BLaER1 treated with 17β-estradiol and CSF1 and Interleukin-3, amounts not matched to agents 10 nM and 100 nM (cell line): ENCODE measurements around the gene CD36.
A peak's percentile ranks its signal among the peaks of the same experiment; 100 is the strongest.

Source experiments
- H3K27ac ChIP-seq, 11 experiments: shearing (Covaris generic); formaldehyde crosslinking; 2 replicates each; pipeline ENCODE4 v1.8.1; 2022
- H3K27me3 ChIP-seq, 11 experiments: shearing (Covaris generic); formaldehyde crosslinking; 2 replicates each; pipeline ENCODE4 v1.8.1; 2022
- H3K36me3 ChIP-seq, 11 experiments: shearing (Covaris generic); formaldehyde crosslinking; 2 replicates each; pipeline ENCODE4 v1.8.1; 2022
- H3K4me1 ChIP-seq, 10 experiments: shearing (Covaris generic); formaldehyde crosslinking; 2 replicates each; pipeline ENCODE4 v1.8.1; 2022
- H3K4me2 ChIP-seq, 11 experiments: shearing (Covaris generic); formaldehyde crosslinking; 2 replicates each; pipeline ENCODE4 v1.8.1; 2022
- H3K4me3 ChIP-seq, 10 experiments: shearing (Covaris generic); formaldehyde crosslinking; 2 replicates each; pipeline ENCODE4 v1.8.1; 2022
- H3K9ac ChIP-seq, 11 experiments: shearing (Covaris generic); formaldehyde crosslinking; 2 replicates each; pipeline ENCODE4 v1.8.1; 2022
- H3K9me3 ChIP-seq, 11 experiments: shearing (Covaris generic); formaldehyde crosslinking; replicated peaks in 1 of 11; 2 replicates each; pipeline ENCODE4 v1.8.1; 2022
- H4K20me1 ChIP-seq, 11 experiments: shearing (Covaris generic); formaldehyde crosslinking; 2 replicates each; pipeline ENCODE4 v1.8.1; 2022
- Cebpa-rat ChIP-seq, 11 experiments: shearing (Covaris generic); IDR thresholded peaks; 2 replicates each; pipeline ENCODE4 v1.8.1; 2022

Gene CD36

GRCh38 chr7:80619741-80620140 lies 18.7 kb upstream of the CD36 start:
- Histone ChIP-seq H3K9ac (no peak overlapping the region), H3K4me1 (peaks cover 0 to 68% (median 12%) of the 10 kb centered on the region in 10 experiments; a peak in 11 of 20 replicates), H3K27ac (peak overlapping the region in 2 of 11 experiments; percentile 0 to 5; a peak in 1 of 22 replicates), H3K4me2 (peak overlapping the region in 2 of 11 experiments; percentile 73 to 79; a peak in 5 of 22 replicates), H4K20me1 (no peaks in the 10 kb centered on the region), H3K4me3 (no peak overlapping the region), H3K36me3 (no peaks in the 10 kb centered on the region), H3K9me3 (peaks cover 0 to 14% (median 6%) of the 10 kb centered on the region in 11 experiments; a peak in 8 of 22 replicates), H3K27me3 (no peaks in the 10 kb centered on the region)
- TF ChIP-seq Cebpa-rat (IDR thresholded peaks at IDR 0.05): no peak

GRCh38 chr7:80622541-80622940 lies 15.9 kb upstream of the CD36 start:
- no peak for TF ChIP-seq Cebpa-rat (IDR thresholded peaks at IDR 0.05)
- H3K36me3 ChIP-seq: no peaks in the 10 kb centered on the region
- peak overlapping the region in 3 of 11 experiments; percentile 18 to 40 (median 24); a peak in 3 of 22 replicates for H3K27ac ChIP-seq
- no peaks in the 10 kb centered on the region for H4K20me1 ChIP-seq
- peaks cover 0 to 14% (median 6%) of the 10 kb centered on the region in 11 experiments; a peak in 8 of 22 replicates for H3K9me3 ChIP-seq
- H3K4me1 ChIP-seq: peaks cover 0 to 56% (median 12%) of the 10 kb centered on the region in 10 experiments; a peak in 11 of 20 replicates
- peak overlapping the region in 1 of 10 experiments; percentile 13; a peak in 1 of 20 replicates for H3K4me3 ChIP-seq
- no peak overlapping the region for H3K9ac ChIP-seq
- H3K4me2 ChIP-seq: peak overlapping the region in 7 of 11 experiments; percentile 10 to 66 (median 58); a peak in 11 of 22 replicates
- H3K27me3 ChIP-seq: no peaks in the 10 kb centered on the region

- Histone ChIP-seq H3K27me3 (no peaks in the 10 kb centered on the region), H3K9ac (no peak overlapping the region), H3K4me1 (peaks cover 0 to 44% (median 10%) of the 10 kb centered on the region in 10 experiments; a peak in 11 of 20 replicates), H3K4me3 (no peak overlapping the region), H4K20me1 (no peaks in the 10 kb centered on the region), H3K36me3 (no peaks in the 10 kb centered on the region), H3K27ac (no peak overlapping the region), H3K9me3 (peaks cover 0 to 13% (median 6%) of the 10 kb centered on the region in 11 experiments; a peak in 8 of 22 replicates), H3K4me2 (peak overlapping the region in 3 of 11 experiments; percentile 47 to 66 (median 60); a peak in 5 of 22 replicates)
- TF ChIP-seq Cebpa-rat (IDR thresholded peaks at IDR 0.05): no peak
Observed at GRCh38 chr7:80623503-80624252, 14.8 kb upstream of the CD36 start.

- Histone ChIP-seq H3K4me1 (peaks cover 0 to 34% (median 9%) of the 10 kb centered on the region in 10 experiments; a peak in 11 of 20 replicates), H3K4me3 (no peak overlapping the region), H3K9me3 (peaks cover 0 to 6% (median 0%) of the 10 kb centered on the region in 11 experiments; a peak in 1 of 22 replicates), H3K36me3 (no peaks in the 10 kb centered on the region), H3K4me2 (no peak overlapping the region), H3K9ac (no peak overlapping the region), H3K27me3 (0 out of 22 replicates have a peak, but pooled peaks cover 0 to 5% (median 0%) of the 10 kb centered on the region in 11 experiments), H3K27ac (no peak overlapping the region), H4K20me1 (no peaks in the 10 kb centered on the region)
- no peak for TF ChIP-seq Cebpa-rat (IDR thresholded peaks at IDR 0.05)
Observed at GRCh38 chr7:80624763-80625162, 13.7 kb upstream of the CD36 start.

GRCh38 chr7:80629023-80629422 lies 9.4 kb upstream of the CD36 start:
- Histone ChIP-seq H3K36me3 (no peaks in the 10 kb centered on the region), H3K4me1 (peaks cover 0 to 32% (median 7%) of the 10 kb centered on the region in 10 experiments; a peak in 10 of 20 replicates), H3K9me3 (peaks cover 0 to 3% (median 0%) of the 10 kb centered on the region in 11 experiments; a peak in 3 of 22 replicates), H3K27ac (no peak overlapping the region), H3K27me3 (0 out of 22 replicates have a peak, but pooled peaks cover 0 to 5% (median 0%) of the 10 kb centered on the region in 11 experiments), H4K20me1 (no peaks in the 10 kb centered on the region), H3K4me2 (no peak overlapping the region), H3K4me3 (no peak overlapping the region), H3K9ac (no peak overlapping the region)
- TF ChIP-seq Cebpa-rat (IDR thresholded peaks at IDR 0.05): no peak

GRCh38 chr7:80630608-80631405 lies 7.6 kb upstream of the CD36 start:
- Histone ChIP-seq H3K27ac (no peak overlapping the region), H3K4me3 (no peak overlapping the region), H3K36me3 (no peaks in the 10 kb centered on the region), H3K4me1 (peaks cover 0 to 47% (median 9%) of the 10 kb centered on the region in 10 experiments; a peak in 10 of 20 replicates), H3K4me2 (peak overlapping the region in 3 of 11 experiments; percentile 7 to 28 (median 16); a peak in 2 of 22 replicates), H3K27me3 (0 out of 22 replicates have a peak, but pooled peaks cover 0 to 5% (median 0%) of the 10 kb centered on the region in 11 experiments), H4K20me1 (no peaks in the 10 kb centered on the region), H3K9ac (no peak overlapping the region), H3K9me3 (peaks cover 0 to 14% (median 0%) of the 10 kb centered on the region in 11 experiments; a peak in 5 of 22 replicates)
- no peak for TF ChIP-seq Cebpa-rat (IDR thresholded peaks at IDR 0.05)

- TF ChIP-seq Cebpa-rat (IDR thresholded peaks at IDR 0.05): no peak
- H3K4me2 ChIP-seq: peak overlapping the region in 3 of 11 experiments; percentile 7 to 28 (median 16); a peak in 2 of 22 replicates
- H3K27ac ChIP-seq: no peak overlapping the region
- no peak overlapping the region for H3K4me3 ChIP-seq
- no peaks in the 10 kb centered on the region for H3K36me3 ChIP-seq
- H3K9ac ChIP-seq: no peak overlapping the region
- H3K27me3 ChIP-seq: 0 out of 22 replicates have a peak, but pooled peaks cover 0 to 5% (median 0%) of the 10 kb centered on the region in 11 experiments
- H3K4me1 ChIP-seq: peaks cover 0 to 53% (median 9%) of the 10 kb centered on the region in 10 experiments; a peak in 10 of 20 replicates
- H4K20me1 ChIP-seq: no peaks in the 10 kb centered on the region
- H3K9me3 ChIP-seq: peaks cover 0 to 18% (median 0%) of the 10 kb centered on the region in 11 experiments; a peak in 5 of 22 replicates
Observed at GRCh38 chr7:80631421-80631820, 7.0 kb upstream of the CD36 start.

- H3K9me3 ChIP-seq: peaks cover 0 to 18% (median 0%) of the 10 kb centered on the region in 11 experiments; a peak in 5 of 22 replicates
- 0 out of 22 replicates have a peak, but pooled peaks cover 0 to 5% (median 0%) of the 10 kb centered on the region in 11 experiments for H3K27me3 ChIP-seq
- H3K4me3 ChIP-seq: no peak overlapping the region
- no peaks in the 10 kb centered on the region for H3K36me3 ChIP-seq
- H3K4me1 ChIP-seq: peaks cover 0 to 60% (median 9%) of the 10 kb centered on the region in 10 experiments; a peak in 11 of 20 replicates
- no peak for TF ChIP-seq Cebpa-rat (IDR thresholded peaks at IDR 0.05)
- H3K27ac ChIP-seq: peak overlapping the region in 1 of 11 experiments; percentile 14; a peak in 4 of 22 replicates
- no peak overlapping the region; a peak in 1 of 22 replicates for H3K9ac ChIP-seq
- H4K20me1 ChIP-seq: no peaks in the 10 kb centered on the region
- H3K4me2 ChIP-seq: peak overlapping the region in 5 of 11 experiments; percentile 19 to 65 (median 57); a peak in 6 of 22 replicates
Observed at GRCh38 chr7:80632139-80632538, 6.3 kb upstream of the CD36 start.
